GM10248 (cell line): ENCODE results near the gene KPNA1.

Experiments
- CTCF ChIA-PET: fragments of 300-600 bp; sonication (Branson Sonifier 250); formaldehyde crosslinking; extraction: SDS; loops from one replicate; lab custom pipeline; 2021; ENCODE audit warnings: antibody characterized with exemption; lab: Yijun Ruan, JAX
- POLR2A ChIA-PET: fragments of 350-650 bp; sonication (Branson Sonifier 250); formaldehyde crosslinking; extraction: SDS; loops from one replicate; lab custom pipeline; 2020; ENCODE audit warnings: antibody characterized with exemption; lab: Yijun Ruan, JAX
- DNase-seq: peaks from one replicate; pipeline ENCODE4 v3.0.0; 2012; ENCODE audit errors: extremely low spot score
- CTCF ChIP-seq: IDR thresholded peaks from 2 replicates; pipeline ENCODE4 v1.5.1; 2012; ENCODE audit warnings: mild to moderate bottlenecking, low read depth; ENCODE audit errors: extremely low read depth, missing control alignments, control extremely low read depth

KPNA1 gene

GRCh38 chr3:122397201-122397600 is 117.5 kb downstream of the KPNA1 start:
- DNase-seq, result no peak
- TF ChIP-seq CTCF, result no peak
- POLR2A ChIA-PET, result no interaction called here
- CTCF ChIA-PET, result interaction anchor here (1.2 kb wide), 2 partner anchors 11 to 13 kb away, joined by 3 to 5 read pairs; partner anchors contain the start of gene FAM162A

- TF ChIP-seq CTCF, result no peak
- POLR2A ChIA-PET, result no interaction called here
- CTCF ChIA-PET, result interaction anchor here (1.4 kb wide), 2 partner anchors 10 to 12 kb away, joined by 4 to 7 read pairs; partner anchors contain the start of gene FAM162A
- DNase-seq, result no peak
Observed at GRCh38 chr3:122396511-122396910, 118.2 kb downstream of the KPNA1 start.

GRCh38 chr3:122395582-122395981 is 119.2 kb downstream of the KPNA1 start:
- DNase-seq, result no peak
- CTCF ChIA-PET, result interaction anchor here (0.7 to 1.4 kb wide), 4 partner anchors 9 to 283 kb away, joined by 3 to 7 read pairs (median 4); partner anchors contain the start of genes FAM162A and MIX23
- TF ChIP-seq CTCF, result no peak
- POLR2A ChIA-PET, result no interaction called here

- TF ChIP-seq CTCF, result no peak
Observed at GRCh38 chr3:122394173-122394572, 120.6 kb downstream of the KPNA1 start.

GRCh38 chr3:122392868-122393844 is 121.6 kb downstream of the KPNA1 start:
- TF ChIP-seq CTCF, result peak; percentile 58
- ChIA-PET POLR2A (interaction anchor here (0.8 kb wide), 1 partner anchor 9 kb away, joined by 4 read pairs; the partner anchor contains the start of gene FAM162A), CTCF (interaction anchor here (0.7 to 6.3 kb wide), 29 partner anchors 8 to 848 kb away, joined by 3 to 82 read pairs (median 4); partner anchors contain the start of genes FAM162A, MIX23, POLQ and SEMA5B)
- peak; percentile 41 for DNase-seq

More at GRCh38 chr3:122394173-122394572, 120.6 kb downstream of the KPNA1 start:
- no peak for DNase-seq
- ChIA-PET POLR2A (no interaction called here), CTCF (interaction anchor here (0.7 to 6.3 kb wide), 9 partner anchors 10 to 634 kb away, joined by 3 to 82 read pairs (median 11); partner anchors contain the start of genes FAM162A, MIX23, SEMA5B and WDR5B)
